ENCODE data around the gene ATP2B3. TPM values are rescaled to one million over a fixed set of nuclear protein-coding genes. Genes with fewer than 3 reads are reported as not detected.

Gene ATP2B3
- total RNA-seq, 2 experiments from 2014 or later: 0.05 TPM; not detected in 1

GRCh38 chrX:153590961-153591956, 73.8 kb downstream of the ATP2B3 start:
- Mint-ChIP-seq H3K9me3 (no peaks in the 10 kb centered on the region), H3K27me3 (no peaks in the 10 kb centered on the region), H3K27ac (no peak overlapping the region), H3K36me3 (ENCODE audit: low read depth) (peaks cover 21% of the 10 kb centered on the region), H3K4me3 (no peak overlapping the region), H3K4me1 (peaks cover 3% of the 10 kb centered on the region)
- ChIA-PET POLR2A (no interaction called here), CTCF (no interaction called here)
- no peak for DNase-seq

- DNase-seq: no peak
- Mint-ChIP-seq H3K4me1 (peaks cover 10% of the 10 kb centered on the region), H3K27me3 (no peaks in the 10 kb centered on the region), H3K4me3 (no peak overlapping the region), H3K27ac (no peak overlapping the region), H3K9me3 (no peaks in the 10 kb centered on the region), H3K36me3 (ENCODE audit: low read depth) (peaks cover 19% of the 10 kb centered on the region)
- CTCF ChIA-PET: no interaction called here
- POLR2A ChIA-PET: no interaction called here
These were observed 74.8 kb downstream of the ATP2B3 start for GRCh38 chrX:153592091-153592833.

- H3K36me3 Mint-ChIP-seq (ENCODE audit: low read depth): peaks cover 19% of the 10 kb centered on the region
These were observed 75.7 kb downstream of the ATP2B3 start for GRCh38 chrX:153592966-153593688.

GRCh38 chrX:153593811-153594500, 76.5 kb downstream of the ATP2B3 start:
- ChIA-PET CTCF (interaction anchor here (1.8 kb wide), 1 partner anchor 15 kb away, joined by 5 read pairs; no protein-coding TSS in a partner anchor), POLR2A (no interaction called here)
- Mint-ChIP-seq H3K27ac (no peak overlapping the region), H3K4me1 (peaks cover 21% of the 10 kb centered on the region), H3K4me3 (no peak overlapping the region), H3K27me3 (no peaks in the 10 kb centered on the region), H3K9me3 (no peaks in the 10 kb centered on the region), H3K36me3 (ENCODE audit: low read depth) (peaks cover 16% of the 10 kb centered on the region)
- DNase-seq: no peak

More at GRCh38 chrX:153592966-153593688, 75.7 kb downstream of the ATP2B3 start:
- H3K4me1 Mint-ChIP-seq: peaks cover 18% of the 10 kb centered on the region
- CTCF ChIA-PET: no interaction called here
- POLR2A ChIA-PET: no interaction called here
- H3K4me3 Mint-ChIP-seq: no peak overlapping the region
- H3K9me3 Mint-ChIP-seq: no peaks in the 10 kb centered on the region
- H3K27me3 Mint-ChIP-seq: no peaks in the 10 kb centered on the region
- H3K27ac Mint-ChIP-seq: no peak overlapping the region
- no peak for DNase-seq

- peaks cover 16% of the 10 kb centered on the region for H3K36me3 Mint-ChIP-seq (ENCODE audit: low read depth)
- ChIA-PET CTCF (interaction anchor here (1.8 kb wide), 1 partner anchor 14 kb away, joined by 5 read pairs; no protein-coding TSS in a partner anchor), POLR2A (no interaction called here)
- H3K4me3 Mint-ChIP-seq: no peak overlapping the region
- H3K27ac Mint-ChIP-seq: no peak overlapping the region
- H3K27me3 Mint-ChIP-seq: no peaks in the 10 kb centered on the region
- DNase-seq: no peak
- H3K9me3 Mint-ChIP-seq: no peaks in the 10 kb centered on the region
- peaks cover 27% of the 10 kb centered on the region for H3K4me1 Mint-ChIP-seq
These were observed 77.9 kb downstream of the ATP2B3 start for GRCh38 chrX:153595387-153595786.

GRCh38 chrX:153595859-153596857, 78.7 kb downstream of the ATP2B3 start:
- Mint-ChIP-seq H3K9me3 (no peaks in the 10 kb centered on the region), H3K4me3 (no peak overlapping the region), H3K4me1 (peaks cover 34% of the 10 kb centered on the region), H3K27ac (no peak overlapping the region), H3K36me3 (ENCODE audit: low read depth) (peaks cover 16% of the 10 kb centered on the region), H3K27me3 (no peaks in the 10 kb centered on the region)
- no peak for DNase-seq
- ChIA-PET POLR2A (no interaction called here), CTCF (interaction anchor here (1.8 kb wide), 1 partner anchor 13 kb away, joined by 5 read pairs; no protein-coding TSS in a partner anchor)

- peaks cover 16% of the 10 kb centered on the region for H3K36me3 Mint-ChIP-seq (ENCODE audit: low read depth)
- CTCF ChIA-PET: no interaction called here
- H3K4me3 Mint-ChIP-seq: peak overlapping the region; percentile 84
- no peaks in the 10 kb centered on the region for H3K9me3 Mint-ChIP-seq
- peak overlapping the region; percentile 62 for H3K27ac Mint-ChIP-seq
- H3K27me3 Mint-ChIP-seq: no peaks in the 10 kb centered on the region
- POLR2A ChIA-PET: no interaction called here
- no peak for DNase-seq
- peaks cover 40% of the 10 kb centered on the region for H3K4me1 Mint-ChIP-seq
These were observed 79.7 kb downstream of the ATP2B3 start for GRCh38 chrX:153596981-153597750.

- DNase-seq: peak; percentile 20
- Mint-ChIP-seq H3K27ac (peak within 1 kb of the TSS; percentile 91), H3K9me3 (no peaks in the 10 kb centered on the region), H3K4me1 (peaks cover 48% of the 10 kb centered on the region), H3K36me3 (ENCODE audit: low read depth) (peaks cover 9% of the 10 kb centered on the region), H3K27me3 (no peaks in the 10 kb centered on the region), H3K4me3 (peak within 1 kb of the TSS; percentile 92)
- CTCF ChIA-PET: interaction anchor here (0.6 to 1.0 kb wide), 4 partner anchors 11 to 122 kb away, joined by 3 to 4 read pairs (median 4); partner anchors contain the start of gene SLC6A8
- POLR2A ChIA-PET: no interaction called here
These were observed 81.2 kb downstream of the ATP2B3 start, which contains the start of gene CCNQ for GRCh38 chrX:153598541-153599191. CCNQ (minus strand) TSS chrX:153599139; CDS start chrX:153599073, 66 bp downstream.

GRCh38 chrX:153599192-153600031, 82.0 kb downstream of the ATP2B3 start:
- peaks cover 55% of the 10 kb centered on the region for H3K4me1 Mint-ChIP-seq
- DNase-seq: peak; percentile 87
- peak overlapping the region; percentile 91 for H3K27ac Mint-ChIP-seq
- ChIA-PET CTCF (interaction anchor here (1.3 kb wide), 1 partner anchor 10 kb away, joined by 9 read pairs; no protein-coding TSS in a partner anchor), POLR2A (no interaction called here)
- no peaks in the 10 kb centered on the region for H3K27me3 Mint-ChIP-seq
- H3K36me3 Mint-ChIP-seq (ENCODE audit: low read depth): peaks cover 8% of the 10 kb centered on the region
- no peaks in the 10 kb centered on the region for H3K9me3 Mint-ChIP-seq
- H3K4me3 Mint-ChIP-seq: peak overlapping the region; percentile 92

GRCh38 chrX:153600032-153600373, 82.6 kb downstream of the ATP2B3 start:
- H3K36me3 Mint-ChIP-seq (ENCODE audit: low read depth): peaks cover 8% of the 10 kb centered on the region
- H3K27me3 Mint-ChIP-seq: no peaks in the 10 kb centered on the region
- H3K4me3 Mint-ChIP-seq: peak overlapping the region; percentile 92
- H3K4me1 Mint-ChIP-seq: peaks cover 57% of the 10 kb centered on the region
- ChIA-PET CTCF (interaction anchor here (1.3 kb wide), 1 partner anchor 10 kb away, joined by 9 read pairs; no protein-coding TSS in a partner anchor), POLR2A (interaction anchor here (0.6 kb wide), 1 partner anchor 85 kb away, joined by 3 read pairs; no protein-coding TSS in a partner anchor)
- peak overlapping the region; percentile 91 for H3K27ac Mint-ChIP-seq
- no peaks in the 10 kb centered on the region for H3K9me3 Mint-ChIP-seq
- DNase-seq: peak; percentile 12
